ENCODE results near the gene RICTOR. TPM values are rescaled to one million over a fixed set of nuclear protein-coding genes. Genes with fewer than 3 reads are reported as not detected.

RICTOR gene
- total and polyA plus RNA-seq, 2 donors (not counting 3 experiments of a cell fraction or from before 2014, with no cell fraction given) = 9.2 to 38.0 TPM

GRCh38 chr5:39031041-39031440, 43.2 kb downstream of the RICTOR start:
- DNase-seq (ENCODE audit: low read depth, low spot score) (no peak), FAIRE-seq (no peak)
- no peaks in the 10 kb centered on the region for H3K9me1 ChIP-seq (replicated peaks; ENCODE audit: control insufficient read depth, extremely low read depth, insufficient read depth, low read length)
- peaks cover 37% of the 10 kb centered on the region for H3K79me2 ChIP-seq (ENCODE audit: control insufficient read depth, insufficient read depth, low read length)
- no peak for TF ChIP-seq EZH2 (IDR thresholded peaks at IDR 0.05; ENCODE audit: borderline replicate concordance, low read depth, low read length, severe bottlenecking)
- H3K4me2 ChIP-seq (ENCODE audit: insufficient read depth, low read length) = no peak overlapping the region
- no peak overlapping the region for H3K27ac ChIP-seq (ENCODE audit: insufficient read depth, low read depth, low read length)
- intact Hi-C loops (cut with micrococcal nuclease) = no loop called here
- dilution Hi-C loops (cut with MboI; ENCODE audit: extremely low pct_ligation_motif_present, low sequenced_read_pairs) = no loop called here
- no peaks in the 10 kb centered on the region for H3K9me3 ChIP-seq (replicated peaks; ENCODE audit: control insufficient read depth, insufficient read depth, low read length)
- H3K4me1 ChIP-seq (ENCODE audit: control insufficient read depth, extremely low read depth, insufficient read depth, low read length) = no peaks in the 10 kb centered on the region
- CTCF ChIA-PET = no interaction called here
- no peaks in the 10 kb centered on the region for H3K36me3 ChIP-seq (ENCODE audit: control insufficient read depth in 2 of 2, extremely low read depth in 1 of 2, insufficient read depth in 2 of 2, low read length in 2 of 2)
- no peak overlapping the region for H3K9ac ChIP-seq (replicated peaks; ENCODE audit: extremely low read depth, insufficient read depth, low read length)
- no peak overlapping the region for H3K4me3 ChIP-seq (replicated peaks in 1 of 3; ENCODE audit: insufficient read depth in 1 of 3, low read depth in 1 of 3, low read length in 3 of 3)
- no peak overlapping the region for H2AFZ ChIP-seq (ENCODE audit: low read depth, low read length)
- no TSS peak for BruUV-seq (replicated peaks)
- POLR2A ChIA-PET = no interaction called here
- H3K27me3 ChIP-seq (ENCODE audit: control insufficient read depth in 2 of 2, insufficient read depth in 2 of 2, low read length in 2 of 2) = no peaks in the 10 kb centered on the region
- H4K20me1 ChIP-seq (replicated peaks; ENCODE audit: control insufficient read depth, extremely low read depth, insufficient read depth, low read length) = peaks cover 7% of the 10 kb centered on the region

- H3K9me3 ChIP-seq (replicated peaks; ENCODE audit: control insufficient read depth, insufficient read depth, low read length) = no peaks in the 10 kb centered on the region
- no peaks in the 10 kb centered on the region for H4K20me1 ChIP-seq (replicated peaks; ENCODE audit: control insufficient read depth, extremely low read depth, insufficient read depth, low read length)
- ChIA-PET CTCF (no interaction called here), POLR2A (no interaction called here)
- no peaks in the 10 kb centered on the region for H3K4me1 ChIP-seq (ENCODE audit: control insufficient read depth, extremely low read depth, insufficient read depth, low read length)
- H2AFZ ChIP-seq (ENCODE audit: low read depth, low read length) = no peak overlapping the region
- no peak overlapping the region for H3K27ac ChIP-seq (ENCODE audit: insufficient read depth, low read depth, low read length)
- intact Hi-C loops (cut with micrococcal nuclease) (no loop called here), dilution Hi-C loops (cut with MboI; ENCODE audit: extremely low pct_ligation_motif_present, low sequenced_read_pairs) (no loop called here)
- H3K36me3 ChIP-seq (ENCODE audit: control insufficient read depth in 2 of 2, extremely low read depth in 1 of 2, insufficient read depth in 2 of 2, low read length in 2 of 2) = no peaks in the 10 kb centered on the region
- FAIRE-seq = no peak
- no peak overlapping the region for H3K9ac ChIP-seq (replicated peaks; ENCODE audit: extremely low read depth, insufficient read depth, low read length)
- DNase-seq (ENCODE audit: low read depth, low spot score) = no peak
- H3K4me3 ChIP-seq (replicated peaks in 1 of 3; ENCODE audit: insufficient read depth in 1 of 3, low read depth in 1 of 3, low read length in 3 of 3) = no peak overlapping the region
- no peaks in the 10 kb centered on the region for H3K9me1 ChIP-seq (replicated peaks; ENCODE audit: control insufficient read depth, extremely low read depth, insufficient read depth, low read length)
- H3K79me2 ChIP-seq (ENCODE audit: control insufficient read depth, insufficient read depth, low read length) = peaks cover 30% of the 10 kb centered on the region
- no peak overlapping the region for H3K4me2 ChIP-seq (ENCODE audit: insufficient read depth, low read length)
- BruUV-seq (replicated peaks) = no TSS peak
- H3K27me3 ChIP-seq (ENCODE audit: control insufficient read depth in 2 of 2, insufficient read depth in 2 of 2, low read length in 2 of 2) = no peaks in the 10 kb centered on the region
- TF ChIP-seq MAX (IDR thresholded peaks at IDR 0.05; ENCODE audit: insufficient read depth, insufficient read length) (no peak), GATA2 (IDR thresholded peaks at IDR 0.05; ENCODE audit: insufficient read depth, insufficient read length, low read depth, low read length) (no peak), CTCF (IDR thresholded peaks at IDR 0.05; ENCODE audit: extremely low read depth in 1 of 2, insufficient read depth in 1 of 2, low read depth in 1 of 2, low read length in 2 of 2) (no peak), POLR2A (IDR thresholded peaks at IDR 0.05; ENCODE audit: low read depth, low read length) (no peak), POLR2AphosphoS5 (IDR thresholded peaks at IDR 0.05; ENCODE audit: insufficient read depth, low read depth, low read length) (no peak), JUN (IDR thresholded peaks at IDR 0.05; ENCODE audit: borderline replicate concordance, insufficient read depth, insufficient read length, low read depth) (no peak), FOS (IDR thresholded peaks at IDR 0.05; ENCODE audit: borderline replicate concordance, insufficient read depth, low read length) (no peak), EZH2 (IDR thresholded peaks at IDR 0.05; ENCODE audit: borderline replicate concordance, low read depth, low read length, severe bottlenecking) (no peak), MYC (IDR thresholded peaks at IDR 0.05; ENCODE audit: low read depth, low read length) (no peak)
These were observed 48.7 kb downstream of the RICTOR start for GRCh38 chr5:39025456-39025855.
